Activated CD8-positive, alpha-beta T cell treated with anti-CD3 and anti-CD28 coated beads for 36 hours (primary cell): ENCODE measurements around the gene SLIT3. TPM values are rescaled to one million over a fixed set of nuclear protein-coding genes. Genes with fewer than 3 reads are reported as not detected.

Experiments used
- ATAC-seq: fragments of 200-7000 bp; cut with Tn5 transposase; one replicate; pipeline ENCODE4 v1.10.0; 2021; ENCODE audit warnings: mild to moderate bottlenecking, moderate library complexity
- CTCF ChIA-PET: fragments of 350-600 bp; sonication (Branson Sonifier 250); formaldehyde crosslinking; loops from one replicate; lab custom pipeline; 2021; ENCODE audit warnings: antibody characterized with exemption; lab: Charles Lee
- POLR2A ChIA-PET: fragments of 350-600 bp; sonication (Branson Sonifier 250); formaldehyde crosslinking; loops from one replicate; lab custom pipeline; 2021; ENCODE audit warnings: antibody characterized with exemption; lab: Charles Lee
- DNase-seq: peaks from one replicate; pipeline ENCODE4 v3.0.0-alpha.2; 2020
- H3K27ac Mint-ChIP-seq: one replicate; pipeline ENCODE4 v1.8.0; 2021; ENCODE audit warnings: mild to moderate bottlenecking, mixed read lengths
- H3K27me3 Mint-ChIP-seq: one replicate; pipeline ENCODE4 v1.8.0; 2021; ENCODE audit warnings: mixed read lengths
- H3K36me3 Mint-ChIP-seq: one replicate; pipeline ENCODE4 v1.8.0; 2021; ENCODE audit warnings: low read depth, mixed read lengths
- H3K4me1 Mint-ChIP-seq: one replicate; pipeline ENCODE4 v1.8.0; 2021; ENCODE audit warnings: low read depth, mixed read lengths
- H3K4me3 Mint-ChIP-seq: one replicate; pipeline ENCODE4 v1.8.0; 2021; ENCODE audit warnings: mild to moderate bottlenecking, moderate library complexity, mixed read lengths
- H3K9me3 Mint-ChIP-seq: one replicate; pipeline ENCODE4 v1.8.0; 2021; ENCODE audit warnings: mixed read lengths
- intact Hi-C: fragments of 100-400 bp; cut with micrococcal nuclease; formaldehyde crosslinking; loops from one replicate; pipeline ENCODE4 v1.10.0; 2022
- total RNA-seq, 2 experiments: library from RNA; stranded (reverse); gene quantifications; one replicate each; pipeline ENCODE4 v1.2.3, GENCODE V29; 2021
- TF ChIP-seq, protein P1 (sequence below): fragments of 200-600 bp; IDR thresholded peaks from one replicate; pipeline ENCODE4 v1.8.0; 2022; ENCODE audit warnings: antibody characterized with exemption, mild to moderate bottlenecking

Gene SLIT3
- total RNA-seq, 2 experiments from 2014 or later = 0.69 to 0.74 TPM

DNA sequence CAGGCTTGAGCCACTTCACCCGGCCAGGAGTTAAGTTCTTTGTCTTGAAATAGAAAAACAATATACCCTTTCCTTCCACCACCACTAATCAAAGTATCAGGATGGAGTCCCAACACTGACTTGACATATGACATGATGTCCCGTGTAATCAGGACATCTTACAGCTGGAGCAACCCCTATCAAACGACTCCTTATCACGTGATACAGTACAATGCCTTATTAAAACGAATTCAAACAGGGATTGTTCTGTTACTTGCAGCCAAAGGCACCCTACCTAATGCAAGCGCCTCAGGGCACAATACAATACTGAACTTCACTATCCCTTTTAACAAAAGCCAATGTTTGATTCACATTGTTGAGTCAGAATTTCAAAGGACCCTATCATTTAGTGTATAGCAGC, 261.3 kb downstream of the SLIT3 start:
- Mint-ChIP-seq H3K4me1 (no peaks in the 10 kb centered on the region), H3K27me3 (peaks cover 1% of the 10 kb centered on the region), H3K36me3 (no peaks in the 10 kb centered on the region), H3K4me3 (no peak overlapping the region), H3K27ac (no peak overlapping the region), H3K9me3 (no peaks in the 10 kb centered on the region)
- ATAC-seq = no peak
- intact Hi-C loops = no loop called here
- no peak for DNase-seq
- TF ChIP-seq, protein P1, sequence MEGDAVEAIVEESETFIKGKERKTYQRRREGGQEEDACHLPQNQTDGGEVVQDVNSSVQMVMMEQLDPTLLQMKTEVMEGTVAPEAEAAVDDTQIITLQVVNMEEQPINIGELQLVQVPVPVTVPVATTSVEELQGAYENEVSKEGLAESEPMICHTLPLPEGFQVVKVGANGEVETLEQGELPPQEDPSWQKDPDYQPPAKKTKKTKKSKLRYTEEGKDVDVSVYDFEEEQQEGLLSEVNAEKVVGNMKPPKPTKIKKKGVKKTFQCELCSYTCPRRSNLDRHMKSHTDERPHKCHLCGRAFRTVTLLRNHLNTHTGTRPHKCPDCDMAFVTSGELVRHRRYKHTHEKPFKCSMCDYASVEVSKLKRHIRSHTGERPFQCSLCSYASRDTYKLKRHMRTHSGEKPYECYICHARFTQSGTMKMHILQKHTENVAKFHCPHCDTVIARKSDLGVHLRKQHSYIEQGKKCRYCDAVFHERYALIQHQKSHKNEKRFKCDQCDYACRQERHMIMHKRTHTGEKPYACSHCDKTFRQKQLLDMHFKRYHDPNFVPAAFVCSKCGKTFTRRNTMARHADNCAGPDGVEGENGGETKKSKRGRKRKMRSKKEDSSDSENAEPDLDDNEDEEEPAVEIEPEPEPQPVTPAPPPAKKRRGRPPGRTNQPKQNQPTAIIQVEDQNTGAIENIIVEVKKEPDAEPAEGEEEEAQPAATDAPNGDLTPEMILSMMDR = no peak
- CTCF ChIA-PET = no interaction called here
- POLR2A ChIA-PET = no interaction called here

DNA sequence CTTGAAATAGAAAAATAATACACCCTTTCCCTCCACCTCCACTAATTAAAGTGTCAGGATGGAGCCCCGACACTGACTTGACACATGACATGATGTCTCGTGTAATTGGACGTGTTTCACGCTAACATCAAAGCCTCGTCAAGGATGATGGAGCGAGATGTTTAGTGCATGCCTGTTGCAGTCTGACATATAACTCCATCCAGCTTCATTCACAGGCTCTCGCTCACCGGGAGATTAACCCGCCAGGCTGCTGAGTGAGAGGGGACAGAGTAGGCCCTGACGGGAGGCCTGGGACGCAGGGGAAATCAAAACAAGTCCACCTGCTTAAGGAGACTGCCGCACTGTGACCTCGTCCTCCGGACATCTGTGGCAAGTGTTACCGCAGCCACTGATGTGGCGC, 263.5 kb downstream of the SLIT3 start:
- no peaks in the 10 kb centered on the region for H3K36me3 Mint-ChIP-seq
- no peaks in the 10 kb centered on the region for H3K4me1 Mint-ChIP-seq
- peaks cover 4% of the 10 kb centered on the region for H3K27me3 Mint-ChIP-seq
- H3K27ac Mint-ChIP-seq = no peak overlapping the region
- POLR2A ChIA-PET = no interaction called here
- no peak overlapping the region for H3K4me3 Mint-ChIP-seq
- TF ChIP-seq, protein P1 = no peak
- intact Hi-C loops = no loop called here
- DNase-seq (no peak), ATAC-seq (no peak)
- CTCF ChIA-PET = no interaction called here
- peaks cover 2% of the 10 kb centered on the region for H3K9me3 Mint-ChIP-seq

DNA sequence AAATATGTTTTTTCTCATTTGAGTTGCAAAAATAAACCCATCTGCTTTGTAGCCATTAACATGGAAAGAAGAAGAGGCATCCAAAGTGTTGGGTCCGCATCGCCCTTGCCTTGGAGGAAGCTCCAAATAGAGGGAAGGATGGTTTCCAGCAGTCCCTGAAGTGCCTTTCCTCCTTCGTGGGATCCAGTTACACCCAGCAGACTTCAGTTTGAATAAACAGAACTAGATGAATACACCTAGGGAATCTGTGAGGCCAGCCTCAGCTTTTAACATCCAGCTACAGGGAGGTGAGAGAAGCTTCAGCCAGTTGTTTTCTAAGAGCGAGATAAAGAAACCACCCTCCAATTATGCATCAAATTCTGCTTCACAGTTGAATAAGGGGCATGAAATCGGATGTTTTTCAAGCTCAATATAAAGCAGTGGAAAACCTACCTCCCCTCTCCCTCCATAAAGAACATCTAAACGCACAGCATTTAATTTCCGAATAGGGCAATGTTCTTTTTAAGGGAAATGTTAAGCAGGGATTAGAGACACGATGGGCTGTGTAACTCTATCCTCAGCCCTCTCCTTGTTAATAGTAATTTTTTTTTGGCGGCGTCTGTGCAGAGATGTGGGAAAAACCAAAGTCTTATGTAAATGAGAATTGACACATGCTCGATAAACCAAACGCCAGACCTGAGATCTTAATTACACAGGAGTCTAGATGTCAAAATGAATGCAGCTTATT, 264.7 kb downstream of the SLIT3 start:
- ChIA-PET CTCF (no interaction called here), POLR2A (no interaction called here)
- H3K9me3 Mint-ChIP-seq = peaks cover 2% of the 10 kb centered on the region
- H3K4me1 Mint-ChIP-seq = no peaks in the 10 kb centered on the region
- no peaks in the 10 kb centered on the region for H3K36me3 Mint-ChIP-seq
- no peak overlapping the region for H3K4me3 Mint-ChIP-seq
- no peak for ATAC-seq
- intact Hi-C loops = no loop called here
- H3K27me3 Mint-ChIP-seq = peaks cover 4% of the 10 kb centered on the region
- no peak overlapping the region for H3K27ac Mint-ChIP-seq
- DNase-seq = no peak
- TF ChIP-seq, protein P1 = no peak

DNA sequence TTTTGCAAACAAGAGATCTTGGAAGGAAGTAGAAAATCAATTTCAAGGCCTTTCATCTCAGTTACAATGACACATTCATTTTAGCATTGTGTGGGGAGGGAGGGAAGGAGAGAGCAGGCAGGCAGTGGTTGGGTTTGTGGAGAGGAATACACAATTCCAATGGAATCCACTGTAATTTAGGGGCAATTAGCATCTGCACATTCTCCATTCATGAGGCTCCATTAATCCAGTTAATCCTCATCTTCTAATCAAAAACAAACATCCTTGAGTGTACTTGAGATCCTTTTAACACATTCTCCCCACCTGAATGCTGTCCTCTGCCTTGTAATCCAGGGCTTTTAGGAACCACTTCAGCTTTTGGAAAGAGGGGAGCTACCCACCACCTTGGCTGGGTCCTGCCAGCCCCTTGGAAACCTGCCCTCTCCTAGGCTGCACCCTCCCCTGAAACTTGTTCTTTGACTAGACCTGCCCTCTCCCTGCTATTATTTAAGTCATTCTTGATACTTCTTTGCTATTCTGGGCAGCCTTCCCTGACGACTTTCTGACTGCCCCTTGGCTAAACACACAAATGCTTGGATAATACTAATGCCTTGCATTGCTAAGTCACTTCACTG, 271.2 kb downstream of the SLIT3 start:
- TF ChIP-seq, protein P1 = no peak
- peaks cover 2% of the 10 kb centered on the region for H3K9me3 Mint-ChIP-seq
- DNase-seq = no peak
- intact Hi-C loops = no loop called here
- no peak for ATAC-seq
- H3K36me3 Mint-ChIP-seq = no peaks in the 10 kb centered on the region
- POLR2A ChIA-PET = no interaction called here
- no peak overlapping the region for H3K27ac Mint-ChIP-seq
- CTCF ChIA-PET = no interaction called here
- no peak overlapping the region for H3K4me3 Mint-ChIP-seq
- no peaks in the 10 kb centered on the region for H3K4me1 Mint-ChIP-seq
- peaks cover 11% of the 10 kb centered on the region for H3K27me3 Mint-ChIP-seq

DNA sequence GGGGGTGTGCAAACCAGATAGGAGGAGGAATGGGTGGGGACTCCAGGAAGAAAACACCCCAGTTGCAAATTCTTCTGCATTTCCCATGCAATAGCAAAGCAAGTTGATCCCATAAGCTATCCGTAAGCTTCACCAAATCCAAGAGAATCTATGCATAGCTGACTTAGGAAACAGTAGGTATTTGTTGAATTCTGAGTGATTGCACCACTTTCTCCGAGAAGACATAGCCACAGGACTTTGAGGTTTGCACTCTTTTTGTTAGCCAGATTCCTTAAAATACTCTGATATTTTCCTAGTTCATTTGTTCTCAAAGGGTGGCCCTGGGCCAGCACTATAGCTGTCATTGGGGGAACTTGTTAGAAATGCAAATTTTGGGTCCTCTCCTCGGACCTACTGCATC, 271.9 kb downstream of the SLIT3 start:
- TF ChIP-seq, protein P1 = no peak
- H3K27ac Mint-ChIP-seq = no peak overlapping the region
- DNase-seq (no peak), ATAC-seq (no peak)
- no peaks in the 10 kb centered on the region for H3K4me1 Mint-ChIP-seq
- intact Hi-C loops = no loop called here
- no peak overlapping the region for H3K4me3 Mint-ChIP-seq
- no peaks in the 10 kb centered on the region for H3K36me3 Mint-ChIP-seq
- H3K9me3 Mint-ChIP-seq = peaks cover 2% of the 10 kb centered on the region
- ChIA-PET POLR2A (no interaction called here), CTCF (interaction anchor here (1.1 kb wide), 1 partner anchor 42 kb away, joined by 4 read pairs; no protein-coding TSS in a partner anchor)
- H3K27me3 Mint-ChIP-seq = peaks cover 12% of the 10 kb centered on the region
